ENCODE measurements around the gene C4orf51. TPM values are rescaled to one million over a fixed set of nuclear protein-coding genes. Genes with fewer than 3 reads are reported as not detected.

The C4orf51 gene
- total and polyA plus RNA-seq, 4 donors: not detected

DNA sequence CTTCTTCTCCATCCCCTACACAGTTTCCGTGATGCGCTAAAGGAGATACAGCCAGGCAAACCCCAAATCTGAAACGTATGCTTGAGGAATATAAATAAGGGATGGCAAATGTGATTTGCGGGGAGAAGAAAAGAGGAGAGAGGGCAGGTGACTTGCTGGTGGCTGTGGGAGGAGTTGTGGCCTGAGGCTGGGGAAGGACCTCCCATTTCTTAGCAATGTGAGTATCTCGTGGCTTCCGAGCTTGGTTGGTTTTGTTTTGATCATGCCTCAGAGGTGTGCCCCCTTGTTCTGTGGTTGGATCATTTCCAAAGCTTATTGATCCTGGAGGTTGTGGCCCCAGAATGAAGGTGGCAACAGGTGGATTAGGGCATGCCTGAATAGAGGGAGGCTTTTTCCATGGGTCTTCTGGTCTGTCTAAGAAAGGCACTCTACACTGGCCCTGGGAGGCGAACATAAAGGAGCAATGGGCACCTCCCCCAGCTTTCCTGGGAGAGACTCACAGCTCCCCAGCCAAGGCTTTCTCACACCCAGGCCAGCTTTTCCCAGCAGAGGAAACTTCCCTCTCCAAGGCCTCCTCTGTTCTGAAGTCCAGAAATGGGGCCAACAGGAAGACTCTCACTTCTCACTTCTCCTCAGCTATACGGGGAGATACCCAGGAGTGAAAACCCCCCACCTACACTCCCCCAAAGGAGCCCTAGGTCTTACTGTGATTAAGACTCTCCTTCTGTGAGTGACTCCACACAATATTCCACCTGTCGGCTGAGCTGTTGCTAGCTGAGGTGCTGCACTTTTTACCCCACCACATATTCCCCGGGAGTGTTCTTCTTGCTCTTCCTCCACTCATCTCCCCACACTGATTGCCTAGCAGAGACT, 40.0 kb downstream of the C4orf51 start:
- Histone ChIP-seq H3K4me3 (ENCODE audit: low read depth in 1 of 3, low read length in 3 of 3) (no peak overlapping the region), H3K27ac (ENCODE audit: low read depth in 1 of 2, low read length in 2 of 2) (no peak overlapping the region), H3K9me3 (ENCODE audit: control insufficient read depth in 4 of 4, low read length in 3 of 4) (no peaks in the 10 kb centered on the region), H3K4me1 (ENCODE audit: control insufficient read depth in 4 of 4, insufficient read depth in 4 of 4, low read length in 3 of 4) (no peaks in the 10 kb centered on the region), H3K9ac (ENCODE audit: low read depth in 1 of 2, low read length in 2 of 2) (no peak overlapping the region), H3K36me3 (ENCODE audit: control insufficient read depth in 4 of 4, insufficient read depth in 3 of 4, low read depth in 1 of 4, low read length in 3 of 4) (no peaks in the 10 kb centered on the region), H3K27me3 (ENCODE audit: control insufficient read depth in 4 of 4, insufficient read depth in 4 of 4, low read length in 3 of 4) (no peaks in the 10 kb centered on the region)
- 85% methylated on average over 10 of the region's 10 CpGs for WGBS
- DNase-seq (ENCODE audit: low spot score): no peak
- TF ChIP-seq CTCF (IDR thresholded peaks at IDR 0.05; ENCODE audit: low read depth, low read length, missing input control) (no peak), EGR1 (IDR thresholded peaks at IDR 0.05; ENCODE audit: low read depth in 2 of 2) (no peak), RAD21 (IDR thresholded peaks at IDR 0.05) (no peak), HNF4A (conservative IDR thresholded peaks at IDR 0.05) (no peak), GABPA (IDR thresholded peaks at IDR 0.05 in 1 of 2, conservative IDR thresholded peaks at IDR 0.05 in 1 of 2) (no peak), TAF1 (conservative IDR thresholded peaks at IDR 0.05) (no peak), SP1 (IDR thresholded peaks at IDR 0.05) (no peak), JUND (IDR thresholded peaks at IDR 0.05) (no peak), FOXA1 (IDR thresholded peaks at IDR 0.05) (no peak), YY1 (IDR thresholded peaks at IDR 0.05) (no peak), FOXA2 (IDR thresholded peaks at IDR 0.05) (no peak), RXRA (IDR thresholded peaks at IDR 0.05) (no peak), HNF4G (IDR thresholded peaks at IDR 0.05) (no peak)
- TF ChIP-seq, protein P1, sequence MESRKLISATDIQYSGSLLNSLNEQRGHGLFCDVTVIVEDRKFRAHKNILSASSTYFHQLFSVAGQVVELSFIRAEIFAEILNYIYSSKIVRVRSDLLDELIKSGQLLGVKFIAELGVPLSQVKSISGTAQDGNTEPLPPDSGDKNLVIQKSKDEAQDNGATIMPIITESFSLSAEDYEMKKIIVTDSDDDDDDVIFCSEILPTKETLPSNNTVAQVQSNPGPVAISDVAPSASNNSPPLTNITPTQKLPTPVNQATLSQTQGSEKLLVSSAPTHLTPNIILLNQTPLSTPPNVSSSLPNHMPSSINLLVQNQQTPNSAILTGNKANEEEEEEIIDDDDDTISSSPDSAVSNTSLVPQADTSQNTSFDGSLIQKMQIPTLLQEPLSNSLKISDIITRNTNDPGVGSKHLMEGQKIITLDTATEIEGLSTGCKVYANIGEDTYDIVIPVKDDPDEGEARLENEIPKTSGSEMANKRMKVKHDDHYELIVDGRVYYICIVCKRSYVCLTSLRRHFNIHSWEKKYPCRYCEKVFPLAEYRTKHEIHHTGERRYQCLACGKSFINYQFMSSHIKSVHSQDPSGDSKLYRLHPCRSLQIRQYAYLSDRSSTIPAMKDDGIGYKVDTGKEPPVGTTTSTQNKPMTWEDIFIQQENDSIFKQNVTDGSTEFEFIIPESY (IDR thresholded peaks at IDR 0.05): no peak
- TF ChIP-seq, protein P2, sequence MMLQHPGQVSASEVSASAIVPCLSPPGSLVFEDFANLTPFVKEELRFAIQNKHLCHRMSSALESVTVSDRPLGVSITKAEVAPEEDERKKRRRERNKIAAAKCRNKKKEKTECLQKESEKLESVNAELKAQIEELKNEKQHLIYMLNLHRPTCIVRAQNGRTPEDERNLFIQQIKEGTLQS (IDR thresholded peaks at IDR 0.05): no peak
- TF ChIP-seq, protein P3, sequence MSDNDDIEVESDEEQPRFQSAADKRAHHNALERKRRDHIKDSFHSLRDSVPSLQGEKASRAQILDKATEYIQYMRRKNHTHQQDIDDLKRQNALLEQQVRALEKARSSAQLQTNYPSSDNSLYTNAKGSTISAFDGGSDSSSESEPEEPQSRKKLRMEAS (IDR thresholded peaks at IDR 0.05): no peak
- TF ChIP-seq, protein P4, sequence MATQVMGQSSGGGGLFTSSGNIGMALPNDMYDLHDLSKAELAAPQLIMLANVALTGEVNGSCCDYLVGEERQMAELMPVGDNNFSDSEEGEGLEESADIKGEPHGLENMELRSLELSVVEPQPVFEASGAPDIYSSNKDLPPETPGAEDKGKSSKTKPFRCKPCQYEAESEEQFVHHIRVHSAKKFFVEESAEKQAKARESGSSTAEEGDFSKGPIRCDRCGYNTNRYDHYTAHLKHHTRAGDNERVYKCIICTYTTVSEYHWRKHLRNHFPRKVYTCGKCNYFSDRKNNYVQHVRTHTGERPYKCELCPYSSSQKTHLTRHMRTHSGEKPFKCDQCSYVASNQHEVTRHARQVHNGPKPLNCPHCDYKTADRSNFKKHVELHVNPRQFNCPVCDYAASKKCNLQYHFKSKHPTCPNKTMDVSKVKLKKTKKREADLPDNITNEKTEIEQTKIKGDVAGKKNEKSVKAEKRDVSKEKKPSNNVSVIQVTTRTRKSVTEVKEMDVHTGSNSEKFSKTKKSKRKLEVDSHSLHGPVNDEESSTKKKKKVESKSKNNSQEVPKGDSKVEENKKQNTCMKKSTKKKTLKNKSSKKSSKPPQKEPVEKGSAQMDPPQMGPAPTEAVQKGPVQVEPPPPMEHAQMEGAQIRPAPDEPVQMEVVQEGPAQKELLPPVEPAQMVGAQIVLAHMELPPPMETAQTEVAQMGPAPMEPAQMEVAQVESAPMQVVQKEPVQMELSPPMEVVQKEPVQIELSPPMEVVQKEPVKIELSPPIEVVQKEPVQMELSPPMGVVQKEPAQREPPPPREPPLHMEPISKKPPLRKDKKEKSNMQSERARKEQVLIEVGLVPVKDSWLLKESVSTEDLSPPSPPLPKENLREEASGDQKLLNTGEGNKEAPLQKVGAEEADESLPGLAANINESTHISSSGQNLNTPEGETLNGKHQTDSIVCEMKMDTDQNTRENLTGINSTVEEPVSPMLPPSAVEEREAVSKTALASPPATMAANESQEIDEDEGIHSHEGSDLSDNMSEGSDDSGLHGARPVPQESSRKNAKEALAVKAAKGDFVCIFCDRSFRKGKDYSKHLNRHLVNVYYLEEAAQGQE (IDR thresholded peaks at IDR 0.05): no peak

All from liver (tissue), 9 donors.